Neural crest cell (in vitro differentiated cells): Measurements from ENCODE around the gene SPDYE4. TPM values are rescaled to one million over a fixed set of nuclear protein-coding genes. Genes with fewer than 3 reads are reported as not detected.

Experiments
- DNase-seq: peaks from one replicate; pipeline ENCODE4 v3.0.0; 2021; ENCODE audit warnings: low read depth, mixed read lengths, low spot score
- H3K27ac Mint-ChIP-seq: one replicate; pipeline ENCODE4 v1.8.0; 2021; ENCODE audit warnings: mild to moderate bottlenecking, mixed read lengths; ENCODE audit not compliant: unreplicated experiment
- H3K27me3 Mint-ChIP-seq: 2 replicates; pipeline ENCODE4 v1.8.0; 2021; ENCODE audit warnings: low read depth, mild to moderate bottlenecking, mixed read lengths
- H3K36me3 Mint-ChIP-seq: 2 replicates; pipeline ENCODE4 v1.8.0; 2021; ENCODE audit warnings: low read depth, mild to moderate bottlenecking, mixed read lengths
- H3K4me1 Mint-ChIP-seq: 2 replicates; pipeline ENCODE4 v1.8.0; 2021; ENCODE audit warnings: mixed read lengths
- H3K4me3 Mint-ChIP-seq: one replicate; pipeline ENCODE4 v1.8.0; 2021; ENCODE audit warnings: mild to moderate bottlenecking, mixed read lengths
- H3K9me3 Mint-ChIP-seq: 2 replicates; pipeline ENCODE4 v1.8.0; 2021; ENCODE audit warnings: mixed read lengths
- CTCF ChIP-seq: fragments of 200-600 bp; sonication (generic); conservative IDR thresholded peaks from 2 replicates; pipeline ENCODE4 v1.5.0; 2021; ENCODE audit warnings: antibody characterized with exemption, mild to moderate bottlenecking
- total RNA-seq: library from RNA; stranded (reverse); gene quantifications from 2 replicates; pipeline ENCODE4 v1.2.1, GENCODE V29; 2021

Gene SPDYE4
- total RNA-seq, 1 donor from 2014 or later: not detected

DNA sequence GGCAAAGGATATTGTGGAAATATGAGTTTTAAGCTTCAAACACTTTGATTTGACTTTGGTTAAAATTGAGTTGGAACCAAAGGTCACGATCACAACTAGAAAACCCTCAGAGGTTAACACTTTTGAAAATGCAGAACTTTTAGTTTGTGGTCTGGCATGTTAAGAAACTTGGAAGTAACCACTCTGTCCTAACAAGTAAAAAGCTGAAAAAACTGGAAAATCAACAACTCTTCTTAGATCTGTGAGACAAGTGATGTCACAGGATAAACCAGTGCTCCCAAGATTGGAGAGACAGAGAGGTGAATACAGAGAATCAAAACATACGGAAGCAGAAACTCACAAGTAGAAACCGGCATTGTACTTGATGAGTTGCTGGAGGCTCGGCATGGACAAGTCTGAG lies 23.4 kb upstream of the SPDYE4 start:
- Mint-ChIP-seq H3K36me3 (peaks cover 3% of the 10 kb centered on the region), H3K4me1 (no peaks in the 10 kb centered on the region), H3K4me3 (no peak overlapping the region), H3K27ac (no peak overlapping the region), H3K27me3 (no peaks in the 10 kb centered on the region), H3K9me3 (peaks cover 4% of the 10 kb centered on the region)
- TF ChIP-seq CTCF: no peak
- no peak for DNase-seq

GRCh38 chr17:8776881-8777280 lies 18.5 kb upstream of the SPDYE4 start:
- Mint-ChIP-seq H3K9me3 (peaks cover 4% of the 10 kb centered on the region), H3K36me3 (no peaks in the 10 kb centered on the region), H3K27me3 (no peaks in the 10 kb centered on the region), H3K4me1 (no peaks in the 10 kb centered on the region), H3K27ac (no peak overlapping the region), H3K4me3 (no peak overlapping the region)
- no peak for DNase-seq
- no peak for TF ChIP-seq CTCF

GRCh38 chr17:8776248-8776647 lies 17.9 kb upstream of the SPDYE4 start:
- no peak for DNase-seq
- no peaks in the 10 kb centered on the region for H3K36me3 Mint-ChIP-seq
- H3K27ac Mint-ChIP-seq: no peak overlapping the region
- TF ChIP-seq CTCF: no peak
- no peaks in the 10 kb centered on the region for H3K4me1 Mint-ChIP-seq
- H3K4me3 Mint-ChIP-seq: no peak overlapping the region
- H3K9me3 Mint-ChIP-seq: peaks cover 4% of the 10 kb centered on the region
- H3K27me3 Mint-ChIP-seq: no peaks in the 10 kb centered on the region

DNA sequence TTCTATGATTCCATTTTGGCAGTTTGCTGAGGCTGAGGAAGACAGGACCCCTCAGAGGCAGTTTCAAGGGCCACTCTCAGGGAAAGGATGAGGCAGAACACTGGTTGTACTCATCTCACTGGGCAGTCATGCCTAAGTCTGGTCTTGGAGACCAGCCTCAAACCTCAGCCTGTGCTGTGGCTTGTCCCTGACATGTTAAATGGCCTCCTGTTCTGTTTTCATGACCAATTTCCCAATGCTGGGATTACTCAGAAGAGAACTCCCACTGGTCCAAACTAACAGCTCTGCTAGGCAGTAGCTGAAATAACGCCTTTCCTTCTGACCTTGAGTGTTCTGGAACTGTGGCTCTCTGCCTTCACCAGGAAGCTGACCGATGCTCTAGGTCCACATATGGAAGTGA lies 8.4 kb upstream of the SPDYE4 start:
- Mint-ChIP-seq H3K27ac (no peak overlapping the region), H3K4me3 (no peak overlapping the region), H3K36me3 (peaks cover 2% of the 10 kb centered on the region), H3K9me3 (peaks cover 2% of the 10 kb centered on the region), H3K4me1 (no peaks in the 10 kb centered on the region), H3K27me3 (peaks cover 6% of the 10 kb centered on the region)
- no peak for DNase-seq
- TF ChIP-seq CTCF: no peak

- Mint-ChIP-seq H3K4me3 (no peak overlapping the region), H3K27ac (no peak overlapping the region), H3K27me3 (peaks cover 10% of the 10 kb centered on the region), H3K9me3 (peaks cover 2% of the 10 kb centered on the region), H3K36me3 (peaks cover 2% of the 10 kb centered on the region), H3K4me1 (no peaks in the 10 kb centered on the region)
- no peak for DNase-seq
- TF ChIP-seq CTCF: no peak
Observed at GRCh38 chr17:8762012-8762411, 3.7 kb upstream of the SPDYE4 start.

GRCh38 chr17:8757189-8757588 lies 1.2 kb downstream of the SPDYE4 start:
- no peak for DNase-seq

More at GRCh38 chr17:8757189-8757588, 1.2 kb downstream of the SPDYE4 start:
- peaks cover 2% of the 10 kb centered on the region for H3K36me3 Mint-ChIP-seq
- H3K27ac Mint-ChIP-seq: no peak overlapping the region
- no peak for TF ChIP-seq CTCF
- H3K27me3 Mint-ChIP-seq: peaks cover 10% of the 10 kb centered on the region
- no peak overlapping the region for H3K4me3 Mint-ChIP-seq
- H3K9me3 Mint-ChIP-seq: peaks cover 2% of the 10 kb centered on the region
- no peaks in the 10 kb centered on the region for H3K4me1 Mint-ChIP-seq
